ENCODE results near the gene PRR23C.

GRCh38 chr3:139020868-139021234 lies 23.8 kb downstream of the PRR23C start, which contains the start of gene PRR23B:
- TF ChIP-seq CTCF (IDR thresholded peaks at IDR 0.05): no peak
- TF ChIP-seq POLR2AphosphoS5 (IDR thresholded peaks at IDR 0.05): no peak

All from stomach (tissue), 4 donors.